Activated CD4-positive, alpha-beta T cell treated with anti-CD3 and anti-CD28 coated beads, Interleukin-2, amount 10 ng/mL, durations not matched to agents 7 days and 5 days (primary cell): Measurements from ENCODE around the gene DNAH9. TPM values are rescaled to one million over a fixed set of nuclear protein-coding genes. Genes with fewer than 3 reads are reported as not detected.

Experiments
- CTCF ChIA-PET: fragments of 350-600 bp; sonication (Branson Sonifier 250); formaldehyde crosslinking; loops from one replicate; lab custom pipeline; 2021; ENCODE audit warnings: antibody characterized with exemption; lab: Charles Lee
- POLR2A ChIA-PET: fragments of 350-600 bp; sonication (Branson Sonifier 250); formaldehyde crosslinking; loops from one replicate; lab custom pipeline; 2021; ENCODE audit warnings: antibody characterized with exemption; lab: Charles Lee
- DNase-seq: peaks from one replicate; pipeline ENCODE4 v3.0.0-alpha.2; 2020
- H3K27ac Mint-ChIP-seq: one replicate; pipeline ENCODE4 v1.8.0; 2021; ENCODE audit warnings: mild to moderate bottlenecking, moderate library complexity, mixed read lengths
- H3K27me3 Mint-ChIP-seq: one replicate; pipeline ENCODE4 v1.8.0; 2021; ENCODE audit warnings: mixed read lengths
- H3K36me3 Mint-ChIP-seq: one replicate; pipeline ENCODE4 v1.8.0; 2021; ENCODE audit warnings: low read depth, mixed read lengths
- H3K4me1 Mint-ChIP-seq: one replicate; pipeline ENCODE4 v1.8.0; 2021; ENCODE audit warnings: mixed read lengths
- H3K4me3 Mint-ChIP-seq: one replicate; pipeline ENCODE4 v1.8.0; 2021; ENCODE audit warnings: mild to moderate bottlenecking, moderate library complexity, mixed read lengths
- H3K9me3 Mint-ChIP-seq: one replicate; pipeline ENCODE4 v1.8.0; 2021; ENCODE audit warnings: mixed read lengths
- total RNA-seq, 2 experiments: library from RNA; stranded (reverse); gene quantifications; one replicate each; pipeline ENCODE4 v1.2.3, GENCODE V29; 2021

The DNAH9 gene
- total RNA-seq, 2 experiments from 2014 or later, result not detected

DNA sequence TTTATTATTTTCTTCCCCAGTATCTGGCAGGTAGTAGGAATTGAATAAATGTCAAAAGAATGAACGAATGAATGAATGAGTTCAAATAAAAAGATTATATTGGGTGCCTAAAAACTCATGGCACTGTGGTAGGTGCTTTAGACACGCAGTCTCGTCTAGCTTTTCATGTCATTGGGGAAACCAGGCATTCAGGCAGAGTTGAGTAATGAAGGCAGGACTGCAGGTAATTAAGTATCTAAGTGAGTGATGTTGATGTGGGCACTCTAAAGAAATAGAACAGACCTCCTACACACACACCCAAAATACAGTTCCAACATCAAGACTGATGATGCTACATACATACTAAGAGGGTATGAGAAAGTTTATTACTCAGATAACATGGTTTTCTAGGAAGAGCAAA, 302.4 kb downstream of the DNAH9 start:
- Mint-ChIP-seq H3K4me1 (no peaks in the 10 kb centered on the region), H3K27me3 (no peaks in the 10 kb centered on the region), H3K9me3 (peaks cover 4% of the 10 kb centered on the region), H3K4me3 (no peak overlapping the region), H3K36me3 (no peaks in the 10 kb centered on the region), H3K27ac (no peak overlapping the region)
- ChIA-PET POLR2A (no interaction called here), CTCF (no interaction called here)
- DNase-seq, result no peak

GRCh38 chr17:11901931-11902330, 303.7 kb downstream of the DNAH9 start:
- ChIA-PET CTCF (interaction anchor here (1.0 kb wide), 1 partner anchor 27 kb away, joined by 3 read pairs; no protein-coding TSS in a partner anchor), POLR2A (no interaction called here)
- no peaks in the 10 kb centered on the region for H3K27me3 Mint-ChIP-seq
- H3K27ac Mint-ChIP-seq, result no peak overlapping the region
- no peaks in the 10 kb centered on the region for H3K36me3 Mint-ChIP-seq
- H3K4me3 Mint-ChIP-seq, result no peak overlapping the region
- no peaks in the 10 kb centered on the region for H3K4me1 Mint-ChIP-seq
- DNase-seq, result no peak
- peaks cover 4% of the 10 kb centered on the region for H3K9me3 Mint-ChIP-seq

- Mint-ChIP-seq H3K36me3 (no peaks in the 10 kb centered on the region), H3K9me3 (peaks cover 9% of the 10 kb centered on the region), H3K27ac (no peak overlapping the region), H3K4me1 (no peaks in the 10 kb centered on the region), H3K27me3 (no peaks in the 10 kb centered on the region), H3K4me3 (no peak overlapping the region)
- DNase-seq, result no peak
- CTCF ChIA-PET, result no interaction called here
- POLR2A ChIA-PET, result no interaction called here
Measured at GRCh38 chr17:11908711-11909146, 310.5 kb downstream of the DNAH9 start.

- DNase-seq, result no peak
- ChIA-PET POLR2A (no interaction called here), CTCF (no interaction called here)
- Mint-ChIP-seq H3K36me3 (no peaks in the 10 kb centered on the region), H3K27ac (no peak overlapping the region), H3K4me3 (no peak overlapping the region), H3K4me1 (no peaks in the 10 kb centered on the region), H3K27me3 (no peaks in the 10 kb centered on the region), H3K9me3 (peaks cover 8% of the 10 kb centered on the region)
Measured at GRCh38 chr17:11909348-11909747, 311.1 kb downstream of the DNAH9 start.

- POLR2A ChIA-PET, result no interaction called here
- Mint-ChIP-seq H3K4me1 (no peaks in the 10 kb centered on the region), H3K9me3 (peaks cover 19% of the 10 kb centered on the region), H3K27me3 (no peaks in the 10 kb centered on the region), H3K4me3 (no peak overlapping the region), H3K36me3 (peaks cover 1% of the 10 kb centered on the region), H3K27ac (no peak overlapping the region)
- no peak for DNase-seq
- CTCF ChIA-PET, result no interaction called here
Measured at GRCh38 chr17:11916091-11916490, 317.8 kb downstream of the DNAH9 start.

- Mint-ChIP-seq H3K27ac (no peak overlapping the region), H3K27me3 (no peaks in the 10 kb centered on the region), H3K4me3 (no peak overlapping the region), H3K4me1 (no peaks in the 10 kb centered on the region), H3K36me3 (peaks cover 1% of the 10 kb centered on the region), H3K9me3 (peaks cover 13% of the 10 kb centered on the region)
- ChIA-PET POLR2A (no interaction called here), CTCF (no interaction called here)
- no peak for DNase-seq
Measured at GRCh38 chr17:11917415-11917814, 319.1 kb downstream of the DNAH9 start.

DNA sequence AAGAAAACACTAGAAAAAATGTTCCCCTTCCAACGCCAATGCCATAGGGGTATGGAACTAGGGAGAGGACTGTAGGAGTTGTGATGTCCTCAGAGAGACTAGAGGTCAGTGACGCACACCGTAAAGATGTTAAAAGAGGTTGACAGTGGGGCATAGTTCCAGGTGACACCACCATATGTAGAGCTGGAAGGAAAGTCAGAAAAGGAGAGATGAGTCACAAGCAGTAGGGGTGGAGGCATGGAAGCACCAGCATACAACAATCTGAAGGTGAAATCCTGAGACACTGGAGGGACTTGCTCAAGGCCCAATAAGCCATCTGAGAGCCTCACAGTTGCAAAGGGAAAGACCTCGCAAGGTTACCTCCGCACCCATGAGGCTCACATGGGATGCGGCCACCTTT, 323.0 kb downstream of the DNAH9 start:
- POLR2A ChIA-PET, result no interaction called here
- Mint-ChIP-seq H3K9me3 (peaks cover 6% of the 10 kb centered on the region), H3K4me3 (no peak overlapping the region), H3K36me3 (peaks cover 1% of the 10 kb centered on the region), H3K4me1 (no peaks in the 10 kb centered on the region), H3K27ac (no peak overlapping the region), H3K27me3 (no peaks in the 10 kb centered on the region)
- CTCF ChIA-PET, result no interaction called here
- no peak for DNase-seq

- Mint-ChIP-seq H3K4me3 (no peak overlapping the region), H3K9me3 (peaks cover 3% of the 10 kb centered on the region), H3K4me1 (no peaks in the 10 kb centered on the region), H3K27me3 (no peaks in the 10 kb centered on the region), H3K27ac (no peak overlapping the region), H3K36me3 (peaks cover 1% of the 10 kb centered on the region)
- no peak for DNase-seq
- ChIA-PET POLR2A (no interaction called here), CTCF (no interaction called here)
Measured at GRCh38 chr17:11922638-11923037, 324.4 kb downstream of the DNAH9 start.

DNA sequence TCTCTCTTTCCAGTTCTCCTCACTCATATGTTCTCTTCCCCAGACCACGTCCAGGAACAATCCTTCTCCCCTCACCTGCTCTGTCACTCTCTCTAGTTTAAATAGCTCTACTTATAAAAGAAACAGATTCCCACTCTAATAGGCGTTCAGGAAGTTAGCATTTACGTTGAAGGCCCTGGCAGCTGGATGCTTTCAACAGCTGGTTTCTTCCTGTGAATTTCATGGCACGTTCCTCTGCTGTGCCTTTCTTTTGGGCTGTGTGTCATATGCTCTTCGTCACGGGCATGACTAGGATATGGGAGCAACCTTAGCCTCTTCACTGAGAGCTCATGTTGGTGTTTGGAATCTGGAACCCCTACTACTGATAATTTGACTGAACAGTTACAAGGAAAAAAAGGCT, 325.8 kb downstream of the DNAH9 start:
- no peaks in the 10 kb centered on the region for H3K4me1 Mint-ChIP-seq

GRCh38 chr17:11925262-11926021, 327.2 kb downstream of the DNAH9 start:
- H3K4me1 Mint-ChIP-seq, result no peaks in the 10 kb centered on the region
- H3K27ac Mint-ChIP-seq, result no peak overlapping the region
- DNase-seq, result no peak
- no peaks in the 10 kb centered on the region for H3K27me3 Mint-ChIP-seq
- no peaks in the 10 kb centered on the region for H3K36me3 Mint-ChIP-seq
- H3K9me3 Mint-ChIP-seq, result peaks cover 3% of the 10 kb centered on the region
- no peak overlapping the region for H3K4me3 Mint-ChIP-seq
- ChIA-PET CTCF (no interaction called here), POLR2A (no interaction called here)

More for the DNA sequence above, 325.8 kb downstream of the DNAH9 start:
- no peak for DNase-seq
- peaks cover 1% of the 10 kb centered on the region for H3K36me3 Mint-ChIP-seq
- H3K27ac Mint-ChIP-seq, result no peak overlapping the region
- H3K27me3 Mint-ChIP-seq, result no peaks in the 10 kb centered on the region
- peaks cover 6% of the 10 kb centered on the region for H3K9me3 Mint-ChIP-seq
- no peak overlapping the region for H3K4me3 Mint-ChIP-seq
- CTCF ChIA-PET, result no interaction called here
- POLR2A ChIA-PET, result no interaction called here

DNA sequence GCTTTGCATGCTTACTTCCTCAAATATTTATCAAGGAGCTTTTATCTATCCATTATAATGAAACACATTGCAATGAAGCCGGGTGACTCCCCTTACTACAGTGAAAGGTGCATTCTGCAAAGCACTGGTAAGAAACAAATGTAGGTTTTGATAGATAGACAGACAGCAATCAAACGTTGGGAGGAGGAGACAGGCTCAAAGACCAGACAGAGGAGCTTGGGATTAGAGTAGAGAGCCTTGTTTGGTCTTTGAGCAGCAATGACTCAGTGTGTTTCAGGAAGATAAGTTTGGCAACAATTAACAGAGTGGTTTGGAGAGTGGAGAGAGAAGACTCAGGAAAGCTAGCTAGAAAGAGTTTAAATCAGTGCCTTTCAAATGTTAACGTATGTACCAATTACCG, 330.2 kb downstream of the DNAH9 start:
- Mint-ChIP-seq H3K27ac (no peak overlapping the region), H3K36me3 (no peaks in the 10 kb centered on the region), H3K27me3 (no peaks in the 10 kb centered on the region), H3K4me3 (no peak overlapping the region), H3K4me1 (no peaks in the 10 kb centered on the region), H3K9me3 (peaks cover 3% of the 10 kb centered on the region)
- no peak for DNase-seq
- POLR2A ChIA-PET, result no interaction called here
- CTCF ChIA-PET, result interaction anchor here (1.5 kb wide), 1 partner anchor 26 kb away, joined by 3 read pairs; no protein-coding TSS in a partner anchor

DNA sequence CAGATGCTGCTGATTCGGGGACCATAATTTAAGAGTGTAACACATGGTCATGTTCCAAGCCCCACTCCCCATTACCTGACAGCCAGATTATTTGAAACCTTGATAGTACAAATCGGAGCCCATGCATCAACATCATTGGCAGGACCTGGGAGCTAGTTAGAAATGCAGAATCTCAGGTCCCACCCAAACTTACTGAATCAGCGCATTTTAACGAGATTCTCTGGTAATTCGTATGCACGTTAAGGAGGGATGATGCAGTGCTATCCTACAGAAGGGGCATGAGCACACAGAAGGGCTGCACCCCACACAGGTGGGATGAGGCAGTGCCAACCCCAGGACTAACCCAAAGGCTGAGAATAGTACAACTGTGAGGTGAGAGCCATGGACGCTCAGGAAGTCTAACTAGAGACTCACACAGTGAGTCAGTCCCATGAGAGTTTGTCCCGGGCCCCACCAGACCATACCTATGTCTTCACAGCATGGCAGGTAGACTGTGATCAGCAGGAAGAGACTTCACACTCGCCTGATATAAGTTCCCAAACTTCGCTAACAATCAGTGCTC, 334.1 kb downstream of the DNAH9 start:
- no peaks in the 10 kb centered on the region for H3K4me1 Mint-ChIP-seq
- CTCF ChIA-PET, result no interaction called here

GRCh38 chr17:11935734-11936406, 337.6 kb downstream of the DNAH9 start:
- Mint-ChIP-seq H3K27me3 (no peaks in the 10 kb centered on the region), H3K4me3 (no peak overlapping the region), H3K4me1 (no peaks in the 10 kb centered on the region), H3K36me3 (no peaks in the 10 kb centered on the region), H3K27ac (no peak overlapping the region), H3K9me3 (no peaks in the 10 kb centered on the region)
- ChIA-PET POLR2A (no interaction called here), CTCF (no interaction called here)
- peak; percentile 24 for DNase-seq

More for the DNA sequence above, 334.1 kb downstream of the DNAH9 start:
- Mint-ChIP-seq H3K9me3 (peaks cover 3% of the 10 kb centered on the region), H3K36me3 (no peaks in the 10 kb centered on the region), H3K27ac (no peak overlapping the region), H3K27me3 (no peaks in the 10 kb centered on the region), H3K4me3 (no peak overlapping the region)
- POLR2A ChIA-PET, result no interaction called here
- no peak for DNase-seq
